Endothelial cell (in vitro differentiated cells): ENCODE measurements around the gene TPT1. TPM values are rescaled to one million over a fixed set of nuclear protein-coding genes. Genes with fewer than 3 reads are reported as not detected.

Experiments used
- DNase-seq: peaks from one replicate; pipeline ENCODE4 v3.0.0; 2021; ENCODE audit warnings: low spot score
- H3K27ac Mint-ChIP-seq: one replicate; pipeline ENCODE4 v1.8.0; 2021; ENCODE audit warnings: mixed read lengths, inconsistent platforms; ENCODE audit not compliant: unreplicated experiment
- H3K27me3 Mint-ChIP-seq: one replicate; pipeline ENCODE4 v1.8.0; 2021; ENCODE audit warnings: mild to moderate bottlenecking, moderate library complexity, mixed read lengths, inconsistent platforms; ENCODE audit not compliant: unreplicated experiment
- H3K36me3 Mint-ChIP-seq: one replicate; pipeline ENCODE4 v1.8.0; 2021; ENCODE audit warnings: mild to moderate bottlenecking, low read depth, mixed read lengths, inconsistent platforms; ENCODE audit not compliant: unreplicated experiment
- H3K4me1 Mint-ChIP-seq: one replicate; pipeline ENCODE4 v1.8.0; 2021; ENCODE audit warnings: mild to moderate bottlenecking, mixed read lengths, inconsistent platforms; ENCODE audit not compliant: unreplicated experiment
- H3K4me3 Mint-ChIP-seq: one replicate; pipeline ENCODE4 v1.8.0; 2021; ENCODE audit warnings: mild to moderate bottlenecking, mixed read lengths, inconsistent platforms; ENCODE audit not compliant: unreplicated experiment
- H3K9me3 Mint-ChIP-seq: one replicate; pipeline ENCODE4 v1.8.0; 2021; ENCODE audit warnings: mixed read lengths, inconsistent platforms; ENCODE audit not compliant: unreplicated experiment
- total RNA-seq: library from RNA; stranded (reverse); fragmentation: NEBNext Ultra II Directional; extraction: Animal tissue kit (Norgen Biotek cat#: 25700); gene quantifications from one replicate; pipeline ENCODE4 v1.2.1, GENCODE V29; 2021; ENCODE audit not compliant: unreplicated experiment
- TF ChIP-seq, protein P1 (sequence below): fragments of 200-600 bp; sonication (generic); IDR thresholded peaks from one replicate; pipeline ENCODE4 v1.5.0; 2021; ENCODE audit warnings: antibody characterized with exemption; ENCODE audit not compliant: unreplicated experiment

TPT1 gene
- total RNA-seq, 1 donor from 2014 or later: 7,126 TPM

DNA sequence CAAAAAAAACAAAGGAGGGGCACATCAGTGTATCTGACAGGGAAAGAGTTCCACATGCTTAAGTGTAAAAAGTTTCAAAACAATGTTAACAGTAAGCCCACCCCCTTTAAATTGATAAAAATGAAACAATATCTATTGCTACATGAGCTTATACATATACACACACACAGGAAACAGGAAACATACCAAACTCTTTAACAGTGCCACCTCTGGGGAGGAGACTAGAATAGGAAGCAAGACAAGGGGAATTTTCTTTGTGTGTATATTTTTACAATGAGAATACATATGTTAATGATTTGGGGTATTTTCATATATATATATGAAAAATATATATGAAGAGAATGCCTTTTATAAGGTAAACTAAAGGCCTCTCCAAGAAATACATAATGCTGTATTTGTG, 44.7 kb downstream of the TPT1 start:
- Mint-ChIP-seq H3K4me3 (no peak overlapping the region), H3K27me3 (peaks cover 13% of the 10 kb centered on the region), H3K9me3 (no peaks in the 10 kb centered on the region), H3K4me1 (peaks cover 12% of the 10 kb centered on the region), H3K27ac (no peak overlapping the region), H3K36me3 (no peaks in the 10 kb centered on the region)
- TF ChIP-seq, protein P1, sequence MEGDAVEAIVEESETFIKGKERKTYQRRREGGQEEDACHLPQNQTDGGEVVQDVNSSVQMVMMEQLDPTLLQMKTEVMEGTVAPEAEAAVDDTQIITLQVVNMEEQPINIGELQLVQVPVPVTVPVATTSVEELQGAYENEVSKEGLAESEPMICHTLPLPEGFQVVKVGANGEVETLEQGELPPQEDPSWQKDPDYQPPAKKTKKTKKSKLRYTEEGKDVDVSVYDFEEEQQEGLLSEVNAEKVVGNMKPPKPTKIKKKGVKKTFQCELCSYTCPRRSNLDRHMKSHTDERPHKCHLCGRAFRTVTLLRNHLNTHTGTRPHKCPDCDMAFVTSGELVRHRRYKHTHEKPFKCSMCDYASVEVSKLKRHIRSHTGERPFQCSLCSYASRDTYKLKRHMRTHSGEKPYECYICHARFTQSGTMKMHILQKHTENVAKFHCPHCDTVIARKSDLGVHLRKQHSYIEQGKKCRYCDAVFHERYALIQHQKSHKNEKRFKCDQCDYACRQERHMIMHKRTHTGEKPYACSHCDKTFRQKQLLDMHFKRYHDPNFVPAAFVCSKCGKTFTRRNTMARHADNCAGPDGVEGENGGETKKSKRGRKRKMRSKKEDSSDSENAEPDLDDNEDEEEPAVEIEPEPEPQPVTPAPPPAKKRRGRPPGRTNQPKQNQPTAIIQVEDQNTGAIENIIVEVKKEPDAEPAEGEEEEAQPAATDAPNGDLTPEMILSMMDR: no peak
- no peak for DNase-seq

GRCh38 chr13:45295536-45295935, 45.4 kb downstream of the TPT1 start:
- Mint-ChIP-seq H3K27ac (no peak overlapping the region), H3K4me1 (peaks cover 12% of the 10 kb centered on the region), H3K9me3 (no peaks in the 10 kb centered on the region), H3K4me3 (no peak overlapping the region), H3K36me3 (no peaks in the 10 kb centered on the region), H3K27me3 (peaks cover 14% of the 10 kb centered on the region)
- no peak for DNase-seq
- TF ChIP-seq, protein P1: no peak

GRCh38 chr13:45292176-45292575, 48.8 kb downstream of the TPT1 start:
- Mint-ChIP-seq H3K4me3 (no peak overlapping the region), H3K4me1 (peaks cover 17% of the 10 kb centered on the region), H3K27me3 (peaks cover 12% of the 10 kb centered on the region), H3K27ac (no peak overlapping the region), H3K36me3 (no peaks in the 10 kb centered on the region), H3K9me3 (no peaks in the 10 kb centered on the region)
- no peak for DNase-seq
- TF ChIP-seq, protein P1: no peak

- H3K27ac Mint-ChIP-seq: no peak overlapping the region
- DNase-seq: no peak
- H3K4me3 Mint-ChIP-seq: no peak overlapping the region
- H3K9me3 Mint-ChIP-seq: no peaks in the 10 kb centered on the region
- H3K36me3 Mint-ChIP-seq: no peaks in the 10 kb centered on the region
- TF ChIP-seq, protein P1: no peak
- peaks cover 5% of the 10 kb centered on the region for H3K4me1 Mint-ChIP-seq
- H3K27me3 Mint-ChIP-seq: peaks cover 4% of the 10 kb centered on the region
Observed at GRCh38 chr13:45289936-45290563, 50.9 kb downstream of the TPT1 start.

Other genes starting within 250 kb of the TPT1 start
- 13.6 TPM for gene GTF2F2, start 220.7 kb downstream of the TPT1 start, total RNA-seq
- not detected for gene KCTD4, start 140.1 kb downstream of the TPT1 start, total RNA-seq
- 21.9 TPM for gene SLC25A30, start 77.2 kb upstream of the TPT1 start, total RNA-seq
- gene COG3, start 123.8 kb upstream of the TPT1 start, total RNA-seq: 23.1 TPM